Mesothelial cell of epicardium (in vitro differentiated cells): ENCODE data around the gene ITCH. TPM values are rescaled to one million over a fixed set of nuclear protein-coding genes. Genes with fewer than 3 reads are reported as not detected.
"Not testable (repeated sequence)": the region's sequence is repeated elsewhere in the genome, so short reads cannot be mapped to it uniquely, and the experiment has no call there.

Source experiments
- DNase-seq, 2 experiments: peaks; one replicate each; pipeline ENCODE4 v3.0.0; 2021; ENCODE audit warnings: low spot score in 2 of 2; ENCODE audit not compliant: unreplicated experiment in 2 of 2
- H3K27ac Mint-ChIP-seq: 2 replicates; pipeline ENCODE4 v1.8.0; 2021; ENCODE audit warnings: mixed read lengths
- H3K27me3 Mint-ChIP-seq: 2 replicates; pipeline ENCODE4 v1.8.0; 2021; ENCODE audit warnings: low read depth, mixed read lengths
- H3K36me3 Mint-ChIP-seq: 2 replicates; pipeline ENCODE4 v1.8.0; 2021; ENCODE audit warnings: mixed read lengths
- H3K4me1 Mint-ChIP-seq: 2 replicates; pipeline ENCODE4 v1.8.0; 2021; ENCODE audit warnings: mixed read lengths
- H3K4me3 Mint-ChIP-seq: 2 replicates; pipeline ENCODE4 v1.8.0; 2021; ENCODE audit warnings: mild to moderate bottlenecking, moderate library complexity, mixed read lengths
- H3K9me3 Mint-ChIP-seq: 2 replicates; pipeline ENCODE4 v1.8.0; 2021; ENCODE audit warnings: mixed read lengths
- total RNA-seq: library from RNA; stranded (reverse); gene quantifications from 3 replicates; pipeline ENCODE4 v1.2.1, GENCODE V29; 2021
- TF ChIP-seq, protein P1 (sequence below): fragments of 200-600 bp; sonication (generic); IDR thresholded peaks from one replicate; pipeline ENCODE4 v1.5.0; 2021; ENCODE audit warnings: antibody characterized with exemption; ENCODE audit not compliant: unreplicated experiment

Gene ITCH
- total RNA-seq, 1 donor from 2014 or later = 60.2 TPM

DNA sequence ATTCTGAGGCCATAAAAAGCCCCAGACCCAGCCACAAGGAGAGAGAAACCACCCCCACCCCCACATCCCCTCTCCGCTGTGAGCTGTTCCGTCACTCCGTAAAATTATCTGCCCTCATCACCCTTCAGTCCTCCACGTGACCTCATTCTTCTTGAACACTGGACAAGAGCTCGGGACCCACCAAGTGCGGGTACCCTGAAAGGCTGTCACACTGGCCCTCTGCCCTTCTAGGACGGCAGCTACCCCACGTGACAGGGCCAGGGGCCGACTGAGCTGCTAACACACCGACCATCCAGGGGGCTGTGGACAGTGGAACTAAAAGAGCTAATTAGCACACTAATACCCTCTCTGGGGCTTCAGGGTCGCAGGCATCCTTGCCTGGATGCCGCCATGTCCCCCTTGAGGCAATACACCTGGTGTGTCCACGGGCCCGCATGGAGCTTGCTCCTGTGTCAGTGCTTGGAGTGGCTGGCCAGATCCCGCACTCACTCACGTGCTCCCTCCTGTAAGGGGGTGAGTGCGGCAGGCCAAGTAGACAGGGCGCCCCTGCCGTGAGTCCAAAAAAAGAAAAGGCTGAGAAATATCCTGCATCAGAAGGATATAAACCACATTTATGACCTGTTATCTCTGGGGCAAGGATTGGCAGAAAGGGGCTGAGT lies 30.7 kb upstream of the ITCH start:
- no peak overlapping the region for H3K4me3 Mint-ChIP-seq
- no peak for DNase-seq
- H3K27me3 Mint-ChIP-seq = no peaks in the 10 kb centered on the region
- no peaks in the 10 kb centered on the region for H3K9me3 Mint-ChIP-seq
- no peaks in the 10 kb centered on the region for H3K36me3 Mint-ChIP-seq
- peaks cover 14% of the 10 kb centered on the region for H3K4me1 Mint-ChIP-seq
- no peak overlapping the region for H3K27ac Mint-ChIP-seq
- TF ChIP-seq, protein P1, sequence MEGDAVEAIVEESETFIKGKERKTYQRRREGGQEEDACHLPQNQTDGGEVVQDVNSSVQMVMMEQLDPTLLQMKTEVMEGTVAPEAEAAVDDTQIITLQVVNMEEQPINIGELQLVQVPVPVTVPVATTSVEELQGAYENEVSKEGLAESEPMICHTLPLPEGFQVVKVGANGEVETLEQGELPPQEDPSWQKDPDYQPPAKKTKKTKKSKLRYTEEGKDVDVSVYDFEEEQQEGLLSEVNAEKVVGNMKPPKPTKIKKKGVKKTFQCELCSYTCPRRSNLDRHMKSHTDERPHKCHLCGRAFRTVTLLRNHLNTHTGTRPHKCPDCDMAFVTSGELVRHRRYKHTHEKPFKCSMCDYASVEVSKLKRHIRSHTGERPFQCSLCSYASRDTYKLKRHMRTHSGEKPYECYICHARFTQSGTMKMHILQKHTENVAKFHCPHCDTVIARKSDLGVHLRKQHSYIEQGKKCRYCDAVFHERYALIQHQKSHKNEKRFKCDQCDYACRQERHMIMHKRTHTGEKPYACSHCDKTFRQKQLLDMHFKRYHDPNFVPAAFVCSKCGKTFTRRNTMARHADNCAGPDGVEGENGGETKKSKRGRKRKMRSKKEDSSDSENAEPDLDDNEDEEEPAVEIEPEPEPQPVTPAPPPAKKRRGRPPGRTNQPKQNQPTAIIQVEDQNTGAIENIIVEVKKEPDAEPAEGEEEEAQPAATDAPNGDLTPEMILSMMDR = no peak

DNA sequence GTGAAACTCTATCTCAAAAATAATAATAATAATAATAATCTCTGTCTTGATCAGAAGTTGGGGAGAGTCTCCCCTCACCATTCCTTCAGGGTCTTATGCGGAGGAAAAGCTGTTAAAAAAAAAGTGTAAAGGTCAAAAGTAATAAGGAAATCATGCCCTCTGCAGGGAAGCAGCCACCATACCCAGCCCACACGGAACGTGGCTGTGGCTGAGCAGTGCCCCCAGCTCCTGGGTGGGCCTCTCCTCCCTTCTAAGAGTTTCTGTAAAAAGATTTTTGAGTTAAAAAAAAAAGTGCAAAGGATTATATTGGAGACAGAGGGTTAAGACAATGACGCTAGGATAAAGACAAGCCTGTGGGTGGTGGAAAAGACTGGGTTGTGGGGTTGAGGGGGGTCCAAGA lies 29.3 kb upstream of the ITCH start:
- no peak for DNase-seq
- Mint-ChIP-seq H3K27me3 (no peaks in the 10 kb centered on the region), H3K36me3 (no peaks in the 10 kb centered on the region), H3K4me3 (no peak overlapping the region), H3K9me3 (no peaks in the 10 kb centered on the region), H3K4me1 (peaks cover 18% of the 10 kb centered on the region), H3K27ac (peak overlapping the region; percentile 31)
- TF ChIP-seq, protein P1 = no peak

DNA sequence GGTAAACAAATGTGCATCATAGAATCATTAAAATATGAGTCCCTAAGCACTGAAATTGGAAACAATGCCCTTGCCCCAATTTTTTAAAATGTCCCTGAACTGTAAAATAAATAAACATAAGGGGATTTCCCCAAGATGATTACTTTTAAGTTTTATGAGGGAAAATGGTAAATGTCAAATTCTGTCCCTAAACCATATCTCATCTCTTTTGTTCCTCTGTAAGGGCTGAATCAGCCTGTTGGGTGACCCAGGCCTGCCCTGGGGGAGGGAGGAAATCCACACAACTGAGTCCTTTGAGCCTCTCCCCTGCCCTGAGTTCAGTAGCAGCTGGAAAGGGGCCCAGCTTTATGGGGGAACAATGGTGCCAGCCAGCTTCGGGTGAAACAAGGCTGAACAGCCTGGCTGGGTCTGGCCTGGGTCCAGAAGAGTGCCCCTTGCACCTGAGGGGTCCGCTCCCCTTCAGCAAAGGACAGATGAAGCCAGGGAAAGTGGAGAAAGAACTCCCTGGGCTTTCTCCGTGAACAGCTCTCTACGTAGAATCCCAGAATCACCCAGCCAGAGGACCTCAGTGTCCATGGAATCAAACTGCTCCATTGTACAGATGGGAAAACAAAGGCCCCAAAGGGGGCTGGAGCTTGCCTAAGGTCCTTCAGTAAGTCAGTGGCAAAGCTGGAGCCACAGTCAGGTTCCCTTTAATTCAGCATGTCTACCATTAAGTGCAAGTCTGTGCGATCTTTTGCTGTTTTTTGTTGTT lies 28.2 kb upstream of the ITCH start:
- Mint-ChIP-seq H3K27ac (peak overlapping the region; percentile 79), H3K36me3 (no peaks in the 10 kb centered on the region), H3K4me3 (no peak overlapping the region), H3K4me1 (peaks cover 18% of the 10 kb centered on the region), H3K27me3 (no peaks in the 10 kb centered on the region), H3K9me3 (no peaks in the 10 kb centered on the region)
- TF ChIP-seq, protein P1 = no peak
- DNase-seq = no peak

DNA sequence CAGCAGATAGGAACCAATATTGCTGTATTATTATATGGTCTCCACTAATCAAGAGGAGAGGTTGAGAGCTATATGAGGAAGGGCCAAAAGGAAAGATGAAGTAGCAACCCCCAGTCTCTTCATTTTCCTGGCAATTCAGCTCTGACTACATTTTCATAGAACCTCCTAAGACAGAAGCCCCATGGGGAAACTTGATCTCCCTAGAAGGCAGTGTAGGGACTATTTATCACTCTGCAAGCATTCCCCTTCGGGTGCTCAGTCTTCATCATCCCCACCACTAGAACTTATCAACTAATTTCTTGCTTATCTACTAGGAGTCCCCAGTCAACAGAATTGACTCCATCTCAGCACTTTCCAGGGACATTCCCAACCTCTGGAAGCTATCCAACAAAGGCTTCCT lies 25.5 kb upstream of the ITCH start:
- no peak overlapping the region for H3K4me3 Mint-ChIP-seq
- no peaks in the 10 kb centered on the region for H3K27me3 Mint-ChIP-seq
- no peak overlapping the region for H3K27ac Mint-ChIP-seq
- no peak for DNase-seq
- H3K4me1 Mint-ChIP-seq = peaks cover 18% of the 10 kb centered on the region
- H3K36me3 Mint-ChIP-seq = no peaks in the 10 kb centered on the region
- no peaks in the 10 kb centered on the region for H3K9me3 Mint-ChIP-seq
- TF ChIP-seq, protein P1 = no peak

DNA sequence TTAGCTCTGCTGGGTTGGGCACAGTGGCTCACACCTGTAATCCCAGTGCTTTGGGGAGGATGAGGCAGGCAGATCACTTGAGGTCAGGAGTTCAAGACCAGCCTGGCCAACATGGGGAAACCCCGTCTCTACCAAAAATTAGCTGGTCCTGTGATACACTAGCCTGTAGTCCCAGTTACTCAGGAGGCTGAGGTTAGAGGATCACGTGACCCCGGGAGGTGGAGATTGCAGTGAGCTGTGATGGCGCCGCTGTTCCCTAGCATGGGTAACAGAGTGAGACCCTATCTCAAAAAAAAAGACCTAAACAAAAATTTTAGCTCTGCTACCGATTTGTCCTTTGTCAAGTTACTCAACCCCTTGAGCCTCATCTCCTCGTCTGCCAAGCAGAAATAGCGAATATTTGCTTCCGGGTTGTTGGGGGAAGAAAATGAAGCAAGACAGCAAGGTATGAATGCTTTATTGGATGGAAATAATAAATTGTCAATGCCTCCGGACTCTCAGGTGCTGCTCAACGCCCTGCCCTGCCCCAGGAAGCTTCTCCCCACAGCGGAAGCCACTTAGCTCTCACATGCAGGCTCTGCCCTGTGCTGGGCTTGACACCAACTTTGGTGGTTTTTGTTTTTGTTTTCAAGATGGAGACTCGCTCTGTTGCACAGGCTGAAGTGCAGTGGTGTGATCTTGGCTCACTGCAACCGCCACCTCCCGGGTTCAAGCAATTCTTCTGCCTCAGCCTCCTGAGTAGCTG lies 24.9 kb upstream of the ITCH start:
- H3K4me1 Mint-ChIP-seq = peaks cover 18% of the 10 kb centered on the region
- H3K9me3 Mint-ChIP-seq = no peaks in the 10 kb centered on the region
- no peak overlapping the region for H3K27ac Mint-ChIP-seq
- no peaks in the 10 kb centered on the region for H3K27me3 Mint-ChIP-seq
- no peaks in the 10 kb centered on the region for H3K36me3 Mint-ChIP-seq
- no peak overlapping the region for H3K4me3 Mint-ChIP-seq
- no peak for DNase-seq
- TF ChIP-seq, protein P1 = no peak

DNA sequence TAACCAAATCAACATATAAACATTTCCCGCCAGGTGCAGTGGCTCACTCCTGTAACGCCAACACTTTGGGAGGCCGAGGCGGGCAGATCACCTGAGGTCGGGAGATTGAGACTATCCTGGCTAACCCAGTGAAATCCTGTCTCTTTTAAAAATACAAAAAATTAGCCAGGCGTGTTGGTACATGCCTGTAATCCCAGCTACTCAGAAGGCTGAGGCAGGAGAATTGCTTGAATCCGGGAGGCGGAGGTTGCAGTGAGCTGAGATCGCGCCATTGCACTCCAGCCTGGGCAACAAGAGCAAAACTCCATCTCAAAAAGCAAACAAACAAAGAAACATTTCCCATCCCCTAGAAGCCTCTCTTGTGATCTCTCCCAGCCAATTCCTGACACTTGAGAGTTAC lies 22.3 kb upstream of the ITCH start:
- not testable (repeated sequence) for H3K27ac Mint-ChIP-seq, H3K27me3 Mint-ChIP-seq, H3K4me1 Mint-ChIP-seq, H3K9me3 Mint-ChIP-seq, H3K36me3 Mint-ChIP-seq, DNase-seq, H3K4me3 Mint-ChIP-seq

DNA sequence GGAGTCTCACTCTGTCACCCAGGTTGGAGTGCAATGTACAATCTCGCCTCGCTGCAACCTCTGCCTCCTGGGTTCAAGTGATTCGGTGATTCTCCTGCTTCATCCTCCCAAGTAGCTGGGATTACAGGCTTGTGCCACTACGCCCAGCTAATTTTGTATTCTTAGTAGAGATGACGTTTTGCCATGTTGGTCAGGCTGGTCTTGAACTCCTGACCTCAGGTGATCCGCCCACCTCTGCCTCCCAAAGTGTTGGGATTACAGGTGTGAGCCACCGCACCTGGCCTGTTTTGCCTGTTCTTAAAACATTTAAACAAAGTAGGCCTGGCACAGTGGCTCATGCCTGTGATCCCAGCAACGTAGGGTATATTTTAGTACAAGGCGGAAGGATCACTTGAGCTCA lies 21.9 kb upstream of the ITCH start:
- not testable (repeated sequence) for H3K27me3 Mint-ChIP-seq, H3K9me3 Mint-ChIP-seq, H3K36me3 Mint-ChIP-seq, H3K4me3 Mint-ChIP-seq, H3K27ac Mint-ChIP-seq, H3K4me1 Mint-ChIP-seq, DNase-seq
